K562 (cell line): Measurements from ENCODE around the gene SLC40A1. TPM values are rescaled to one million over a fixed set of nuclear protein-coding genes. Genes with fewer than 3 reads are reported as not detected.

Source experiments
- ATAC-seq: fragments of 200-7000 bp; cut with Tn5 transposase; 3 replicates; pipeline ENCODE4 v1.9.1; 2020; ENCODE audit warnings: moderate library complexity
- BruUV-seq: library from RNA; stranded (reverse); fragments of 400-500 nt; replicated peaks from 2 replicates; lab custom pipeline; 2021; lab: Mats Ljungman, UMichigan
- CTCF ChIA-PET: fragments of 300-600 bp; formaldehyde crosslinking; extraction: SDS; loops from one replicate; lab custom pipeline; 2021; ENCODE audit warnings: low intra/inter-chr PET ratio; lab: Yijun Ruan, JAX
- POLR2A ChIA-PET: fragments of 300-600, 350-650 bp; sonication (Branson Sonifier 250); formaldehyde crosslinking; extraction: SDS; loops from one replicate; lab custom pipeline; 2021; ENCODE audit warnings: antibody characterized with exemption, inconsistent platforms; lab: Yijun Ruan, JAX
- DNase-seq, 4 experiments: peaks; one replicate each; pipeline versions ENCODE4 v3.0.0 to v3.0.0-alpha.2; 2011 to 2018; ENCODE audit warnings: low spot score in 3 of 4, mixed read lengths in 3 of 4; ENCODE audit errors: extremely low read depth in 1 of 4
- FAIRE-seq: peaks from 2 replicates; lab custom pipeline; 2011; peaks lifted over from hg19 to GRCh38; lab: Jason Lieb, UNC
- H2AFZ ChIP-seq: 2 replicates; pipeline ENCODE4 v1.6.0; 2011; ENCODE audit warnings: low read depth, low read length, control low read depth, inconsistent platforms
- H3K27ac ChIP-seq: fragments of 200-600 bp; 3 replicates; pipeline ENCODE4 v1.8.0; 2011; ENCODE audit warnings: low read depth, mild to moderate bottlenecking, control low read depth, inconsistent platforms, low read length, moderate library complexity, mixed read lengths; ENCODE audit errors: extremely low read depth
- H3K27me3 ChIP-seq, 2 experiments: fragments of 300-600 bp in 1 of 2; 2 replicates in 1 of 2; 3 replicates in 1 of 2; pipeline versions ENCODE4 v1.6.0 to v1.8.0; 2011; ENCODE audit warnings: inconsistent platforms in 2 of 2, low read length in 2 of 2, mild to moderate bottlenecking in 1 of 2, mixed read lengths in 1 of 2, moderate library complexity in 1 of 2; ENCODE audit not compliant: control insufficient read depth in 2 of 2, insufficient read depth in 2 of 2
- H3K36me3 ChIP-seq: fragments of 300-600 bp; 3 replicates; pipeline ENCODE4 v1.8.0; 2011; ENCODE audit warnings: mild to moderate bottlenecking, low read length, inconsistent platforms; ENCODE audit not compliant: control insufficient read depth, insufficient read depth
- H3K4me1 ChIP-seq, 2 experiments: fragments of 200-600 bp in 1 of 2; replicated peaks in 1 of 2; 2 replicates in 1 of 2; 3 replicates in 1 of 2; pipeline versions ENCODE4 v1.5.1 to v1.8.0; 2011; ENCODE audit warnings: inconsistent platforms in 2 of 2, low read length in 2 of 2, mild to moderate bottlenecking in 1 of 2, mixed read lengths in 1 of 2, moderate library complexity in 1 of 2; ENCODE audit not compliant: control insufficient read depth in 2 of 2, insufficient read depth in 2 of 2
- H3K4me2 ChIP-seq: 2 replicates; pipeline ENCODE4 v1.6.1; 2011; ENCODE audit warnings: low read length, control low read depth, inconsistent platforms, mixed read lengths; ENCODE audit not compliant: insufficient read depth
- H3K4me3 ChIP-seq: fragments of 200-600 bp; sonication (generic), shearing (Covaris generic); 2 replicates; pipeline ENCODE4 v1.5.1; 2016; ENCODE audit warnings: control low read depth, inconsistent platforms
- H3K79me2 ChIP-seq: fragments of 200-600 bp; 3 replicates; pipeline ENCODE4 v1.8.0; 2011; ENCODE audit warnings: low read length, inconsistent platforms; ENCODE audit not compliant: control insufficient read depth, insufficient read depth
- H3K9ac ChIP-seq, 2 experiments: 2 replicates each; pipeline versions ENCODE4 v1.6.0 to v1.6.1; 2011; ENCODE audit warnings: low read depth in 2 of 2, low read length in 2 of 2, control low read depth in 1 of 2, inconsistent platforms in 1 of 2, mild to moderate bottlenecking in 1 of 2, mixed read lengths in 1 of 2; ENCODE audit not compliant: insufficient read depth in 1 of 2
- H3K9me1 ChIP-seq: one replicate; pipeline ENCODE4 v1.6.0; 2011; ENCODE audit warnings: inconsistent platforms, mild to moderate bottlenecking, low read length, moderate library complexity; ENCODE audit not compliant: control insufficient read depth, insufficient read depth
- H3K9me3 ChIP-seq: replicated peaks from 2 replicates; pipeline ENCODE4 v1.5.1; 2011; ENCODE audit warnings: low read depth, low read length, inconsistent platforms; ENCODE audit not compliant: control insufficient read depth, insufficient read depth
- H4K20me1 ChIP-seq: replicated peaks from 2 replicates; pipeline ENCODE4 v1.6.1; 2011; ENCODE audit warnings: low read length, inconsistent platforms, mixed read lengths; ENCODE audit not compliant: control insufficient read depth, insufficient read depth
- ZNF707 ChIP-seq: fragments of 250-450 bp; sonication (Bioruptor Pico); conservative IDR thresholded peaks from 2 replicates; pipeline ENCODE4 v1.8.0; 2022; ENCODE audit warnings: inconsistent platforms, mild to moderate bottlenecking, moderate library complexity
- WGBS: fragments of 100-300 bp; shearing (Covaris generic); methylation state at CpG from one replicate; pipeline ENCODE4 v1.1.6; 2016; ENCODE audit warnings: low coverage, mixed read lengths; ENCODE audit not compliant: insufficient coverage; ENCODE audit errors: missing lambda C conversion rate; 5-methylcytosine and 5-hydroxymethylcytosine counted together
- in situ Hi-C: fragments of 300-500 bp; cut with MboI; formaldehyde crosslinking; loops from 4 replicates; pipeline ENCODE4 v1.15.0; 2018; ENCODE audit warnings: inconsistent platforms, mixed read lengths
- intact Hi-C: fragments of 100-400 bp; cut with micrococcal nuclease; formaldehyde crosslinking; loops from 2 replicates; pipeline ENCODE4 v1.14.2; 2022
- polyA plus RNA-seq, 8 experiments: library from polyadenylated mRNA; depleted of rRNA in 4 of 8; stranded (reverse) in 5 of 8; unstranded in 3 of 8; fragments of >200 nt; fragmentation: Nextera tagmentation in 2 of 8; fragmentation: Illumina TruSeq in 1 of 8; extraction: Ambion mirVana in 2 of 8; extraction: Trizol in 1 of 8; gene quantifications; 2 replicates each; pipeline versions ENCODE4 v1.2.1 to v1.2.3, GENCODE V29; 2011 to 2014; ENCODE audit warnings: inconsistent platforms in 1 of 8, missing spikeins in 1 of 8
- total RNA-seq, 7 experiments: library from RNA; depleted of rRNA in 6 of 7; stranded (reverse); fragments of >200 nt in 6 of 7; fragmentation: Illumina TruSeq in 2 of 7; extraction: Trizol in 2 of 7; gene quantifications; 2 replicates each; pipeline versions ENCODE4 v1.2.1 to v1.2.3, GENCODE V29; 2011 to 2021; ENCODE audit warnings: low replicate concordance in 1 of 7
- TF ChIP-seq, protein P1 (sequence below): conservative IDR thresholded peaks from 2 replicates; pipeline ENCODE4 v1.6.1; 2011; ENCODE audit warnings: low read depth, mild to moderate bottlenecking, low read length; ENCODE audit not compliant: control insufficient read depth
- TF ChIP-seq, protein P2 (sequence below), 3 experiments: fragments of 200-800 bp in 1 of 3; fragments of 250-450 bp in 1 of 3; fragments of 450-650 bp in 1 of 3; sonication (Bioruptor Pico) in 1 of 3; sonication (Bioruptor generic) in 1 of 3; formaldehyde crosslinking in 1 of 3; IDR thresholded peaks; 2 replicates each; pipeline versions ENCODE4 v1.6.1 to v1.8.0; 2016 to 2022; ENCODE audit warnings: mild to moderate bottlenecking in 2 of 3, missing genetic modification characterization in 2 of 3, missing compliant biosample characterization in 1 of 3, moderate library complexity in 1 of 3
- TF ChIP-seq, protein P3 (sequence below): fragments of 200-800 bp; sonication (Bioruptor generic); IDR thresholded peaks from 2 replicates; pipeline ENCODE4 v1.6.1; 2017; ENCODE audit warnings: missing genetic modification characterization, missing compliant biosample characterization

SLC40A1 gene
- total and polyA plus RNA-seq, 9 of the 15 experiments (the other 6 are each of a cell fraction or from before 2014, with no cell fraction given) = 42.2 to 95.9 (median 54.9) TPM

DNA sequence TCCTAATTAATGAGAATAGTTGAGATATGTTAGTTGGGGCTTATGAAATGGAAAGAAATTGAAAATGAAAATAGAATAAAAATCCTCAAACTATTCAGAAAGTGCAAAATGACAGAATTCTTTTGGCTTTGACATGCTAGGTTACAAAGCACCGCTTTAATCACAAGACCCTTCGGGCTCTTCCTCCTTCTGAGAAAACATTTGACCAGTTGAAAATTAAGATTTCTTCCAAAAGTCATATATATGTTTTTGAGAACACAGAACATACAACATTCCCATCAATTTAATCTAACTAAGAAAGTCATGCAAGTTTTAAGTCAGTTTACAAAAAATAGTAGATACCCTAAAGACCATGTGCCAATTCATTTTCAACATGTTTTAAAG, 2.2 kb upstream of the SLC40A1 start:
- CTCF ChIA-PET = no interaction called here
- no peaks in the 10 kb centered on the region for H3K9me1 ChIP-seq
- WGBS = 6% methylated on average over 2 of the region's 2 CpGs
- H3K9me3 ChIP-seq = no peaks in the 10 kb centered on the region
- in situ Hi-C loops (loop anchor here (5.0 kb wide), 1 partner anchor 50 kb away; no protein-coding TSS in a partner anchor), intact Hi-C loops (loop anchor here (5.0 kb wide), 1 partner anchor 76 kb away; no protein-coding TSS in a partner anchor)
- peak overlapping the region; percentile 53 for H3K4me3 ChIP-seq
- H3K79me2 ChIP-seq = peaks cover 57% of the 10 kb centered on the region
- peaks cover 23% of the 10 kb centered on the region for H3K36me3 ChIP-seq
- BruUV-seq = no TSS peak
- H4K20me1 ChIP-seq = no peaks in the 10 kb centered on the region
- H3K27me3 ChIP-seq = no peaks in the 10 kb centered on the region
- TF ChIP-seq ZNF707 (CRISPR knock-in tag) = no peak
- TF ChIP-seq, protein P1, sequence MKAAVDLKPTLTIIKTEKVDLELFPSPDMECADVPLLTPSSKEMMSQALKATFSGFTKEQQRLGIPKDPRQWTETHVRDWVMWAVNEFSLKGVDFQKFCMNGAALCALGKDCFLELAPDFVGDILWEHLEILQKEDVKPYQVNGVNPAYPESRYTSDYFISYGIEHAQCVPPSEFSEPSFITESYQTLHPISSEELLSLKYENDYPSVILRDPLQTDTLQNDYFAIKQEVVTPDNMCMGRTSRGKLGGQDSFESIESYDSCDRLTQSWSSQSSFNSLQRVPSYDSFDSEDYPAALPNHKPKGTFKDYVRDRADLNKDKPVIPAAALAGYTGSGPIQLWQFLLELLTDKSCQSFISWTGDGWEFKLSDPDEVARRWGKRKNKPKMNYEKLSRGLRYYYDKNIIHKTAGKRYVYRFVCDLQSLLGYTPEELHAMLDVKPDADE = no peak
- TF ChIP-seq, protein P2, sequence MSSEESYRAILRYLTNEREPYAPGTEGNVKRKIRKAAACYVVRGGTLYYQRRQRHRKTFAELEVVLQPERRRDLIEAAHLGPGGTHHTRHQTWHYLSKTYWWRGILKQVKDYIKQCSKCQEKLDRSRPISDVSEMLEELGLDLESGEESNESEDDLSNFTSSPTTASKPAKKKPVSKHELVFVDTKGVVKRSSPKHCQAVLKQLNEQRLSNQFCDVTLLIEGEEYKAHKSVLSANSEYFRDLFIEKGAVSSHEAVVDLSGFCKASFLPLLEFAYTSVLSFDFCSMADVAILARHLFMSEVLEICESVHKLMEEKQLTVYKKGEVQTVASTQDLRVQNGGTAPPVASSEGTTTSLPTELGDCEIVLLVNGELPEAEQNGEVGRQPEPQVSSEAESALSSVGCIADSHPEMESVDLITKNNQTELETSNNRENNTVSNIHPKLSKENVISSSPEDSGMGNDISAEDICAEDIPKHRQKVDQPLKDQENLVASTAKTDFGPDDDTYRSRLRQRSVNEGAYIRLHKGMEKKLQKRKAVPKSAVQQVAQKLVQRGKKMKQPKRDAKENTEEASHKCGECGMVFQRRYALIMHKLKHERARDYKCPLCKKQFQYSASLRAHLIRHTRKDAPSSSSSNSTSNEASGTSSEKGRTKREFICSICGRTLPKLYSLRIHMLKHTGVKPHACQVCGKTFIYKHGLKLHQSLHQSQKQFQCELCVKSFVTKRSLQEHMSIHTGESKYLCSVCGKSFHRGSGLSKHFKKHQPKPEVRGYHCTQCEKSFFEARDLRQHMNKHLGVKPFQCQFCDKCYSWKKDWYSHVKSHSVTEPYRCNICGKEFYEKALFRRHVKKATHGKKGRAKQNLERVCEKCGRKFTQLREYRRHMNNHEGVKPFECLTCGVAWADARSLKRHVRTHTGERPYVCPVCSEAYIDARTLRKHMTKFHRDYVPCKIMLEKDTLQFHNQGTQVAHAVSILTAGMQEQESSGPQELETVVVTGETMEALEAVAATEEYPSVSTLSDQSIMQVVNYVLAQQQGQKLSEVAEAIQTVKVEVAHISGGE (CRISPR knock-in tag; IDR thresholded peaks at IDR 0.05) = 0 out of 6 replicates have a peak, but pooled peaks of 1 of the 3 experiments have one; percentile 1
- TF ChIP-seq, protein P3, sequence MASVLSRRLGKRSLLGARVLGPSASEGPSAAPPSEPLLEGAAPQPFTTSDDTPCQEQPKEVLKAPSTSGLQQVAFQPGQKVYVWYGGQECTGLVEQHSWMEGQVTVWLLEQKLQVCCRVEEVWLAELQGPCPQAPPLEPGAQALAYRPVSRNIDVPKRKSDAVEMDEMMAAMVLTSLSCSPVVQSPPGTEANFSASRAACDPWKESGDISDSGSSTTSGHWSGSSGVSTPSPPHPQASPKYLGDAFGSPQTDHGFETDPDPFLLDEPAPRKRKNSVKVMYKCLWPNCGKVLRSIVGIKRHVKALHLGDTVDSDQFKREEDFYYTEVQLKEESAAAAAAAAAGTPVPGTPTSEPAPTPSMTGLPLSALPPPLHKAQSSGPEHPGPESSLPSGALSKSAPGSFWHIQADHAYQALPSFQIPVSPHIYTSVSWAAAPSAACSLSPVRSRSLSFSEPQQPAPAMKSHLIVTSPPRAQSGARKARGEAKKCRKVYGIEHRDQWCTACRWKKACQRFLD = 0 out of 2 replicates have a peak, but pooled peaks have one; percentile 3
- TF ChIP-seq, all 486 proteins: peak for 2
- no peak for DNase-seq
- peak overlapping the region; percentile 91 for H2AFZ ChIP-seq
- POLR2A ChIA-PET = interaction anchor here (1.8 kb wide), 1 partner anchor 24 kb away, joined by 4 read pairs; no protein-coding TSS in a partner anchor
- no peak for ATAC-seq
- H3K9ac ChIP-seq = peak overlapping the region in 1 of 2 experiments; percentile 86; a peak in 2 of 4 replicates
- H3K4me2 ChIP-seq = peak overlapping the region; percentile 91
- peaks cover 0 to 15% of the 10 kb centered on the region in 2 experiments; a peak in 3 of 5 replicates for H3K4me1 ChIP-seq
- H3K27ac ChIP-seq = peak overlapping the region; percentile 95
- no peak for FAIRE-seq
